Endometrium (tissue), 2 donors: Measurements from ENCODE around the gene IGF1R.

Source experiments
- FAIRE-seq: peaks from 2 replicates; lab custom pipeline; 2012; peaks lifted over from hg19 to GRCh38; lab: Jason Lieb, UNC
- donor health status: control.
- donor health status: control.

IGF1R gene

GRCh38 chr15:98914626-98915025 is 266.3 kb downstream of the IGF1R start:
- FAIRE-seq: no peak

- FAIRE-seq: no peak
Measured at GRCh38 chr15:98916826-98917225, 268.5 kb downstream of the IGF1R start.

DNA sequence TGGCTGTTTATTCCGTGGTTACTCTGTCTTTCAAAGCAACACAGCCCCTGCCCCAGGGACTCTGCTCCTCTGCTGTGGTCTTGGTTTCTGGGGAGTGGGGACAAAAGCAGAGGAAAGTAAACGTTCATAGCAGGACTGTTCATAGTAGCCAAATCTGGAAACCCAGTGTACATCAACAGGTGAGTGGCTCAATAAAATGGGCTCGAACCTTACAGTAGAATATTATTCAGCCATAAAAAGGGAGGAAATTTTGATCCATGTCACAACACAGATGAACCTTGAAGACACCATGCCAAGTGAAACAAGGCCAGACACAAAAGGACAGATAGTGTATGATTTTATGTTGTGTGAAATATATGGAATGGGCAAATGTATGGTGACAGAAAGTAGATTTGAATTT is 269.1 kb downstream of the IGF1R start:
- no peak for FAIRE-seq

GRCh38 chr15:98920091-98920880 is 271.9 kb downstream of the IGF1R start:
- no peak for FAIRE-seq

GRCh38 chr15:98923171-98923570 is 274.8 kb downstream of the IGF1R start:
- no peak for FAIRE-seq

- no peak for FAIRE-seq
Measured at GRCh38 chr15:98923579-98923978, 275.2 kb downstream of the IGF1R start.

GRCh38 chr15:98924401-98925049 is 276.2 kb downstream of the IGF1R start:
- FAIRE-seq: no peak

- no peak for FAIRE-seq
Measured at GRCh38 chr15:98926236-98926635, 277.9 kb downstream of the IGF1R start.

GRCh38 chr15:98927022-98927421 is 278.7 kb downstream of the IGF1R start:
- no peak for FAIRE-seq

GRCh38 chr15:98927996-98928395 is 279.7 kb downstream of the IGF1R start:
- FAIRE-seq: no peak

DNA sequence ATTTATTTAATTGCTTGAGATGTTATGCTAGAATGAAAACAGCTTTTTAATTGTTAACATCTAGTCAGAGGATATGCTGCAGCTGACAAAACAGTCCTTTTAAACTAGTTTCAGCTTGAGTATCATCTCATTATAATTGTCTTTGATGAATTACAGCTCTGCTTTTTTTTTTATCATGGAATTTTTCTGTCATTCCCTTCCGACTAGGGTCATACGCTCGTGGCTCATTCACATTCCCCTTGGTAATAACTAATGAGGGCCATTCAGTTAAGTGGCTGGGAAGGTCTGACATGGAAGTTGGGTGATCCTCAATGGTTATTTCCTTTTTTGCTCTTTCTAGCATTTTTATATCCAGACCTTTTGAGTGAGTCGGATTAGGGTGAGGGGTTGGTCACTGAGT is 282.2 kb downstream of the IGF1R start:
- no peak for FAIRE-seq

GRCh38 chr15:98931004-98931403 is 282.7 kb downstream of the IGF1R start:
- no peak for FAIRE-seq

GRCh38 chr15:98933406-98933805 is 285.1 kb downstream of the IGF1R start:
- FAIRE-seq: no peak

DNA sequence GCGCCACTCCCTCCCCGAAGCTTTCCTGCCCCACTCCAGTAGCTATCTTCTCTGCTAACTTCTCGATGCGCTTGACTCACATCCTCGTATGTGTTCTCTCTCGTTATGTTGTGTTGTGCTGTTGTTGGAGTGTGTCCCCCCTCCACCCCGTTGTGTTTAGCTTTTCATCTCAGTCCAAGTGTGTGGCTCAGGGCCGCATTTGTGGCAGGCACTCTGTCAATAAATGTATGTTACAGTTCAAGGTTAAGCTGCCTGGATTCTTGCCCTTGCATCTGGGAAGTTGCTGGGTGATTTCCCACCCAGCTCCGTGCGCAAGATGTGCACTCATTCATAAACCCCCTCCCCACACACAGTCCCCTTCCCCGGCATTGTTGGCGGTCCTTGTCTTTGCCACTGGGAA is 287.4 kb downstream of the IGF1R start:
- FAIRE-seq: no peak

DNA sequence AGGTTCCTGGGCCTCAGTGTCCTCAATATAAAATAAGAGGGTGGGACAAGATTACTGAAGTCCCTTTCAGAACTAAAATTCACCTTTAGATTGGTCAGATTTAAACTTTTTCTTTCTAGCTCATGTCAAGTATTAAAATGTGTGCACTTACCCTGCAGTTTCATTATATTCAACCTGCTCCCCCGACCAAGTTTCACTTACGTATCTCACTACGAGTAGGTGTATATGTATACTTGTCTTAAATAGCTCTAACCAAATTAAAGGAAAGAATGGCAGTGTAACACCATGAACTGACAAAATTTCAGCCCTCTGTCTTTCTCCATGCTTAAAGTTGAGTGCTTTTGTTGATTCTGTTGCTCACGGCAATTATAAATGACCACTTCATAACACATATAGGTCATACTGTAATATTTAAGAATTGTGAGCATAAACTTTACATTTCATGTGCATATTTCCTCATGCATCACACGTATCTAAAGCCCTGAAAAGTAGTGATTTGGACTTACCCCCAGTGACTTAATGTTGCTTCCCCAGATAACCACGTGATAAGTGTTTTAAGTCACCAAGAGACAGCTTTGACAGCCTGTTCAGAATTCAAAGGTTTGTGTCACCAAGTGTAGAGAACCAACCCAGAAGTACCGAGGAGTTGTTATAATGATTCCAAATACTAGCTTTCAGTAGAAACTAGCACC is 289.2 kb downstream of the IGF1R start:
- no peak for FAIRE-seq

DNA sequence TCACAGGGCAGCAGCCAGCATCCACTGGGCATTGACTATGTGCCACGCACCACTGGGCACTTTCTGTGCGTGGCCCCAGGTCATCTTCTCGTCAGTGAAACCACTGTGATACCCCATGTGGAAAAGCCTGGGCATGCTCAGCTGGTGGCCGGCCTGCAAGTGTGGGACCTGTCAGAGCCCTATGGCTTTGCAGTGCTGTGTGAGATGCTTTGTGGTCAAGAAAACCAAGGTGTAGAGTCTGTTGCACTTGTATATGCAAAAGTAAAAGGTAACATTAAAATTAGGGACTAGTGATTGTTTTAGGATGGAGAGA is 289.7 kb downstream of the IGF1R start:
- no peak for FAIRE-seq

GRCh38 chr15:98938799-98939198 is 290.5 kb downstream of the IGF1R start:
- no peak for FAIRE-seq

DNA sequence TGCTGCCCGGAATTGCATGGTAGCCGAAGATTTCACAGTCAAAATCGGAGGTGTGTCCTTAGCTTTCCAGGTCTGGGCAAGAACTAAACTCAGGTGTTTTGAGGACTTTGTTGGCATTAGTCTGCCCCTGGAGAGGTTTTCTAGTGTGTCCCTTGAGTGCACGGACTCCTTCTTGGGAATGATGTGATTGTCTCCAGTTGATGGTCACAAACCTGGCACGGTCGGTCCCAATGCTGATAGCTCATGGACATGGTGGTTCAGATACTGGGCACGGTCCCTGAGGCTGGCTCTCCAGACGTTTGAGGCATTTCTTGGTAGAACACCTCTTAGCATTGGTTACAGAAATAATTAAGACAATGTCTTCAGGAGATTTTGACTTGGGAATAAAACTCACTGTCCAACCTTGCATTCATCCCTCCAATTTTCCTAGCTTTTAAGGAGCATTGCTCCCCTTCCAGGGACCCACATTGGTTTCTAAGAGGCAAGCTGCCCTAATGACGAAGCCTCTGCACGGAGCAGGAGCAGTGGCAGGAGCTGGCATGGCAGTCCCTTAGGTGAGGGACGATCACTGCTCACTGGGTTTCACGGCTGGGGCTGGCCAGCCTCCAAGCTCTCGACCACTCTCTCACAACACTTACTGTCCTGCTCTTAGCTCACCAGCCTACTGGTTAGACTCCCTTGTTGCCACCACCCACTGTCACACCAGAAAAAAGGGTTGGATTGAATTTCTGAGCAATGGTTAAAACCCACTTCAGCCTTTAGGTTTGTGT is 291.2 kb downstream of the IGF1R start:
- FAIRE-seq: no peak

DNA sequence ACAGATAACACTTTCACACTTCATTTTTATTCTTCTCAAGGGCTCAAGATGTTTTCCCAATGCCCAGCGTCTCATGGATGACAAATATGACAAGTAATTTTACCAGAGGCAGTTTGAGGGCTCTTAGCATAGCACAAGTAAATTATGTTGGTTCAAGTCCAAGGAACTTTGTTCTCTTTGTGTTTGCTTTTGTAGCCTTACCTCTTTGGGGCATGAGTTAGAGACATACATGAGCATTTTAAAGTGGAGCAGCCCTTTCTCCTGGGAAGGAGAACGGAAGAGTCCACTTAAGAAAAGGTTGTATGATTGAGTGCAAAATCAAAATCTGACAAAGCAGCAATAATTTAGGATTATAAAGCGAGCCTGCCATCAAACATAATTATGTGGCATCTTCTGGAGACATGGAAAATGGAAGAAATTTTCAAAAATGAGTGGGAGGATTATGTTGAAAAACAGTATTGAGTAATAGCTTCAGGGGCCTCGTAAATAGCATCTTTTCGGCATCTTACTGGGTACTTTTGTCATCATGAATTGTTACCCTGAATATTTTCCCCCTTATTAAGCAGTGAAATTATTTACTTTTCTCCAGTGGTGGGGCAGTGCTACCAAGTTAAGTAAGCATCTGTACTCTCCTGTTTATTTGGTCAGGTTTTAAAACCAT is 293.4 kb downstream of the IGF1R start:
- FAIRE-seq: no peak

GRCh38 chr15:98942431-98942830 is 294.1 kb downstream of the IGF1R start:
- no peak for FAIRE-seq

- no peak for FAIRE-seq
Measured at GRCh38 chr15:98943051-98943508, 294.7 kb downstream of the IGF1R start.

DNA sequence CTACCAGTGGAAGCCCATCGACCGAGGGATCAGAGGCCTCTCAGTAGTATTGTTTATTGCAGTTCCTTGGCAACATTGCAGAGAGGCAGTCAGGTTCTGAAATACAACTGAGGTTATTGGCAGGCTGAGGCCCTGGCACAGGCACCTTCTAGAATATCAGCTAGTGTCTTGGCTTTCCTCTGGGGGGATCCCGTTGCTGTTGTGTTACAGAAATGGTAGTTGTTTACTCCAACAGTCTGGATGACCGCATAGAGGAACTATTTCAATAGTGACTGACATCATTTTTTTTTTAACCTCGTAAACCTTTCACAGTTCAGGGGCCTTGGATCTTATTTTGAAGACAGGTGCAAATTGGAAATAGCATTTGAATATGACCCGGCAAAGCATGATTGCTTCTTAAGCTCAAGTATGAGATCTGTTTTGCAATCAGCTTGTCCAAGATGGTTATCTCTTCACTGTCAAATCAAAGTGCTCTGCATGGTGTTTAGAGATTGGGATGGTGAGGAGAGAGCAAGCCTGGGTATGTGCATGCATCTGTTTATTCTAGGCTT is 295.3 kb downstream of the IGF1R start:
- no peak for FAIRE-seq
